GM19025 (cell line): ENCODE results near the gene POLR2B.
"Not testable (repeated sequence)": the region's sequence is repeated elsewhere in the genome, so short reads cannot be mapped to it uniquely, and the experiment has no call there.

Source experiments
- ATAC-seq: cut with Tn5 transposase; IDR thresholded peaks from one replicate; pipeline ENCODE4 v1.9.1; 2021; ENCODE audit warnings: mild to moderate bottlenecking, low read depth, moderate library complexity; ENCODE audit not compliant: unreplicated experiment

The POLR2B gene

GRCh38 chr4:56978750-56979303, at the start of gene POLR2B:
Gene POLR2B (plus strand): TSS chr4:56978896. CDS start chr4:56978986, 90 bp downstream.
- peak; percentile 34 for ATAC-seq

DNA sequence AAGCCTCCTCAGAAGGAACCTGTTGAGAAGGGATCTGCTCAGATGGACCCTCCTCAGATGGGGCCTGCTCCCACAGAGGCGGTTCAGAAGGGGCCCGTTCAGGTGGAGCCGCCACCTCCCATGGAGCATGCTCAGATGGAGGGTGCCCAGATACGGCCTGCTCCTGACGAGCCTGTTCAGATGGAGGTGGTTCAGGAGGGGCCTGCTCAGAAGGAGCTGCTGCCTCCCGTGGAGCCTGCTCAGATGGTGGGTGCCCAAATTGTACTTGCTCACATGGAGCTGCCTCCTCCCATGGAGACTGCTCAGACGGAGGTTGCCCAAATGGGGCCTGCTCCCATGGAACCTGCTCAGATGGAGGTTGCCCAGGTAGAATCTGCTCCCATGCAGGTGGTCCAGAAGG, 48.1 kb upstream of the POLR2B start:
- ATAC-seq = no peak

- no peak for ATAC-seq
Measured at GRCh38 chr4:56931924-56932323, 46.8 kb upstream of the POLR2B start.

DNA sequence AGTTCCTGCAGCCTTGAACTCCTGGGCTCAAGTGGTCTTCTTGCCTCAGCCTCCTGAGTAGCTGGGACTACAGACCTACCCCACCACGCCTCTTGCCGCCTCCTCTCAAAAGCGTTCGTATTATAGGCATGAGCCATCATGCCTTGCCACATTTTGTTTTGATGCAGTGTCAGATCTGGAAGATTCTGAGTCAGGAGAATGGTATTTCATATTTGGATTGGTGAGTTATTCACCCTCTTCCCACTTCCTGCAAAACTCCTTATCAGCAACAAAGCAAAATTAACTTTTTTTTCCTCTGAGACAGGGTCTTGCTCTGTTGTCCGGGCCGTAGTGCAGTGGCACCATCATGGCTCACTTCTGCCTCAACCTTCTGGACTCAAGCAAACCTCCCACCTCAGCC, 41.4 kb upstream of the POLR2B start:
- ATAC-seq = no peak

- ATAC-seq = not testable (repeated sequence)
Measured at GRCh38 chr4:56939826-56940225, 38.9 kb upstream of the POLR2B start.

DNA sequence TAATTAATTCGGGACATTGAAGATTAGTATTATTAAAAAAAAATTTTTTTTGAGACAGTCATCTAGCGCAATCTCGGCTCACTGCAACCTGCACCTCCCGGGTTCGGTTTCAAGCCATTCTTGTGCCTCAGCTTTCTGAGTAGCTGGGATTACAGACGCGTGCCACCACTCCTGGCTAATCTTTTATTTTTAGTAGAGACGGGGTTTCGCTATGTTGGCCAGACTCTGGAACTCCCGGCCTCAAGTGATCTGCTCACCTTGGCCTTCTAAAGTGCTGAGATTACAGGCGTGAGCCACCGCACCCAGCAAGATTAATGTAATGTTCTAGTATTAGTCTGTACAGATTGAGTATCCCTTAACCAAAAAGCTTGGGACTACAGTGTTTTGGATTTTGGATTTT, 38.3 kb upstream of the POLR2B start:
- ATAC-seq = no peak

GRCh38 chr4:56940971-56941370, 37.7 kb upstream of the POLR2B start:
- no peak for ATAC-seq

GRCh38 chr4:56941403-56941802, 37.3 kb upstream of the POLR2B start:
- ATAC-seq = no peak

DNA sequence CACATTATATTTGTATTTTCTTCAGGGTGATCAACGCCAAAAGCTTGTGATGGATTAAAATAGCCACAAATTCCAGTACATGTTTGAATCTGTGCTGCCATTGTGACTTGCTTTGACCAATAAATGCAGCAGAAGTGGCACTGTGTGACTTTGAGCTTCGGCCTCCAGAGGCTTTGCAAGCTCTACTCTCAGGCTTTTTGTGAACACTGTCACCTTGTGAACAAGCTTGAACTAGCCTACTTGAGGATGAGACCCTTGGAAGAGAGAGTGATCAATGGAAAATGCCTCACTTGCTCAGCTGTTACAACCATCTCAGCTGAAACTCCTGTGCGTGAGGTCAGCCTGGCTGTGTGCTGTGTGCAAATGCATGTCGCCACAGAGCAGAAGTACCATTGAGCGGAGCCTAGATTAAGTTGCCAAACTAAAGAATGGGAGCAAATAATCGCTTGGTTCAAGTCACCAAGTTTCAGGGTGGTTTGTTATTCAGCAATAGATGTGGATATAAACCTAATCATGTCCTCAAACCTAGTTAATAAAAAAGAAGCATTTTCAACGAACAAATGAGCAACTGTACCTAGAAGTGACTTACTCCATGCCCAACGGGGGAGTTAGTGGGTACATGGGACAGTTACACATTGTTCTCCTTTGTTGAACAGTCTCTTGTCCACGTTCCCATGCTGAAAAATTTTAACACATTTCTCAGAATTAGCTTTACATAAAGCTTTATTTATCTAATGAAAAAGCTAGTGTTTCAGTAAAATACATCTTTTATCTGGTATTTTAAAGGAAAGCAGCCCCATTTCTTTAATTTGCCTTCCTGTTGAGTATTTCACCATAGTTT, 24.8 kb upstream of the POLR2B start:
- ATAC-seq = no peak

DNA sequence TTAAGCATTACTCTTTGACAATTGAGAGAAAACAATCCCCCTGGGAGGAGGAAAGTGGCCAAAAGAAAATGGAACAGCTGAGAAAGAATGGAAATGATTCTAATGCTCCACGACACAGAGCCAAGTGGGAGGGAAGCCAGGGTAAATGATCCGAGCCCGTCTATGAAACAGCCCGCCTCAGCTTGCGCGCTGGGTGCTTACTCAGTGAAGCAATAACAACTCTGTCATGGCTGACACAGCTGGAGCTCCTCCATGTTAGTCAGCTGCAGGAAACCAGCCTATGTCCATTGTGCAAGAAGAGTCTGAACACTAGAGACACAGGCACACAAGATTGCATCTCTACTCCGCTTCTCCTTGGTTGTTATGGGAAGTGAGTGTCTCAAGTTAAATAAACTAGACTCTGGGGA, 20.6 kb upstream of the POLR2B start:
- ATAC-seq = no peak

GRCh38 chr4:56959100-56959499, 19.6 kb upstream of the POLR2B start:
- no peak for ATAC-seq

GRCh38 chr4:56961107-56961500, 17.6 kb upstream of the POLR2B start:
- ATAC-seq = no peak

DNA sequence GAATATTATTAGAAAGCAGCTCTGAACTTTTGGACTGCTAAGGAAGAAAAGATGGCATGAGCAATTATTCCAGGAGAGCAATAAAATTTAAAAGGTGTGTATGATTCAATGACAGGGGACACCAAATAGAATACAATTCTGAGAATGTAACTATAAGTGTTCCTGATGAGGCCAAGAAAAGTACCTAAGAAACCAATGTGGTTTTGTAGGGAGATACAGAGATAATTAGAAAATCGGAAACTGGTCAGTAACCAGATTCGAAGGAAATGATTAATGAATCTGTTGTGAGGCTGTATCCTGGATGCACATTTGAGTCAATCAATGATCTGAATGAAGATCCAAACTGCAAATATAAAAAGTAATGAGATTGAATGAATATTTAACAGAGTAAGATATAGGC, 7.3 kb upstream of the POLR2B start:
- ATAC-seq = no peak

DNA sequence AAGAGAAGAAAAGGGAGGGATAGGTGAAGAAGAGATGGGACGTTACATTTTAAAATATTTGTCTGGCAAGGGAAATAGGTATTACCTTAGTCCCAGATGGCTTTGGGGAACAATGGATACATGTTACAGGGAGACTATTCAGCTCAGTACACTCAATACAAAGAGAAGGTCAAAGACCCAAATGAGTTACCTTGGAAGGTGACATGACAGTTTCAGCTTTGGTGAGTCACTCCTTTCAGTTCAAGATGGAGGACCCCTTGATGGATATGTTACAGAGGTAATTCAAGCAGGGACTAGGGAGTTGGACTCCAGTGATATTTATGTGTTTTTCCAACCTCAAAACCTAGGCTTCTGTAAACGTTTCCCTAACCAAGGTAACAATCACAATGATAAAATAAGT, 6.3 kb upstream of the POLR2B start:
- ATAC-seq = no peak

DNA sequence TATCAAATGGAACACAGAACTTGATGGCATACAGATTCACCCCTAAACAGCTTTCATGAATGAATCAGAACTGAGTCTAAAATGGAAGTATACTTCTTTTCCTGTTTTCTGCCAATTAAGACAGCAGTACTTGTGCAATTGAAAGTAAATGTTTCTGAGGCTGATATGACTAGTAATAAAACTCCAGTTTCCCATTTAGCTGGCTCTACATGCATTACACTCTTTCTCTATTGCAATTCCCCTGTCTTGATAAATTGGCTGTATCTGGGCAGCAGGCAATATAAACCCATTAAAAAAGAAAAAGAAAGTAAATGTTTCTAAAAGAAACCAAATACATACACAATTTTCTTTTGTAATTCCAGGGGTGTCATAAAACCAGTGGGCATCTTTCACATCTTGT, 5.9 kb upstream of the POLR2B start:
- no peak for ATAC-seq

- no peak for ATAC-seq
Measured at GRCh38 chr4:56973336-56973735, 5.4 kb upstream of the POLR2B start.

DNA sequence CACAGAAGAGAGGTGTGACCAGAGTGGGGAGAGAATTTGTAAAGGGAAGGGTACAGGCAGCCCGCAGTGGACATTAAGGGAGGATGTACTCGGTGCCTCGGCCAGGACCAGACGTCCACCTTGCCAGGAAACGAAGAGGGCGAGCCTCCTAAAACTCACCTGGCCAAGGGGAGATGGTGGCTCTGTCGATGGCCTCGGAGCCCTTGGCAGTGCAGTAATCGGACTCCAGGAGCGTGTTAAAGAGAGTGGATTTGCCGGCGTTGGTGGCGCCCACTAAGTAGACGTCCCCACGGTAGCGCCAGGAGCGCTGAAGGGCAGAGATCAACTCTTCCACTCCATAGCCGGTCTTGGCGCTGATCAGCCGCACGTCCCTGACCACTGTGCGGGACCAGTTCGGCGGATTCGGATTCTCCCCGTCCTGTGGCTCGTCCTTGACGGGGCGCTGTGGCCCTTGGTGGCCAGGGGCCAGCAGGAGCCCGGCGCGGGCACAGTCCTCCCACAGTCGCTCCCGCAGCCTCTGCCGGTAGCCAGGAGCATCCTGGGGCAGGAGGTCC, 2.3 kb upstream of the POLR2B start:
- no peak for ATAC-seq

DNA sequence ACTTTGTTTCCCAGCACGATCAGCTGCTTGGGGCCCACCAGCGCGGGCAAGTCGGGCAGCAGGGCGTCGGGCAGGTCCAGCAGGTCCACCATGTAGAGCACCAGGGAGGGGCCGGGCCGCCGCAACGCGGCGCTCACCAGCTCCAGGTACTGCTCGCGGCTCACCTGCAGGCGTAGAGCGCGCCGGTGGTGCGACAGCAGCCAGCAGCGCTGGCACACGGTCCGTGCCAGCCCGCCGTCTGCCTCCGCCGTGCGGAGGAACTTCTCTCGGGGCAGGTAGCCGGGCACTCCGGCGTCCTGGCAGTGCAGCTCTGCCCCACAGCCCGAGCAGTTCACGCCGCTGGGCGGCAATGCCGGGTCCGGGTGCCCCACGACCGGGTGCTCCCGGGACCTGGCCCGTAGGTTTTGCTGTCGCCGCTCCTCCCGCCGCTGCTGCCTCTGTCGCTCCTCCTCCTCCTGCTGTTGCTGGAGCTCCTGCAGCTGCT, 1.8 kb upstream of the POLR2B start:
- ATAC-seq = peak; percentile 25

DNA sequence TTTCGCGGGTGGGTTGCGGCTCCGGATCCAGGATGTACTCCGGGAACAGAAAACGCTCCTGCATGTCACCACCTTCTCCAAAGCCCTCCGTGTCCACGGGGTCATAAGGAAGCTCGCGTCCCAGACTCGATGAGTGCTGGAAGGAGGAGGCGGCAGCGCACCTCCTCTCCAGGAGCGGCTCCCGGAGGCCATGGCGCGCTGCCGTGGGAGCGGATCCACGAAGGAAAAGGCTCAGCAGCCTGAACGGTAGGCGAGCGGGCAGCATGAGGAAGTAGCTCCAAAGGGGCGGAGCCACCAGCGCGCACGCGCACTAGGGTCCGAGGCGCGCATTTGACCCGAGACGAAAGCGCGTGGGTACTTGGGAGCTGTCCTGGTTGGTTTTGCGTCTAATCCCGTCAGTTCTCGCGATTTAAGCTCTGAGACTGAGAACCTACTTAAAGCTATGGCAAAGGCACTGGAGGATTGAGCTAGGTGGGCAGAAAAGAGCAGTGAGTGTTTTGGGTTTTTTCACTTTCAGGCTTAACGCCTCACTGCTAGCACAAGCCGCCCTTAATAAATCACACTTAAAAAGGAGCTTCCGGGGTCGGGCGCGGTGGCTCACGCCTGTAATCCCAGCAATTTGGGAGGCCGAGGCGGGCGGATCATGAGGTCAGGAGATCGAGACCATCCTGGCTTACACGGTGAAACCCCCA, 1.2 kb upstream of the POLR2B start, which contains the start of gene NOA1:
Gene NOA1 (minus strand): TSS at position 286 of the 692 bp plus-strand sequence. CDS start 21 bp downstream, at position 265.
- peak; percentile 80 for ATAC-seq

- ATAC-seq = no peak
Measured at GRCh38 chr4:56979421-56980072, 851 bp downstream of the POLR2B start.
